Measurements from ENCODE around the gene OR56B1.

- TF ChIP-seq, protein P1, sequence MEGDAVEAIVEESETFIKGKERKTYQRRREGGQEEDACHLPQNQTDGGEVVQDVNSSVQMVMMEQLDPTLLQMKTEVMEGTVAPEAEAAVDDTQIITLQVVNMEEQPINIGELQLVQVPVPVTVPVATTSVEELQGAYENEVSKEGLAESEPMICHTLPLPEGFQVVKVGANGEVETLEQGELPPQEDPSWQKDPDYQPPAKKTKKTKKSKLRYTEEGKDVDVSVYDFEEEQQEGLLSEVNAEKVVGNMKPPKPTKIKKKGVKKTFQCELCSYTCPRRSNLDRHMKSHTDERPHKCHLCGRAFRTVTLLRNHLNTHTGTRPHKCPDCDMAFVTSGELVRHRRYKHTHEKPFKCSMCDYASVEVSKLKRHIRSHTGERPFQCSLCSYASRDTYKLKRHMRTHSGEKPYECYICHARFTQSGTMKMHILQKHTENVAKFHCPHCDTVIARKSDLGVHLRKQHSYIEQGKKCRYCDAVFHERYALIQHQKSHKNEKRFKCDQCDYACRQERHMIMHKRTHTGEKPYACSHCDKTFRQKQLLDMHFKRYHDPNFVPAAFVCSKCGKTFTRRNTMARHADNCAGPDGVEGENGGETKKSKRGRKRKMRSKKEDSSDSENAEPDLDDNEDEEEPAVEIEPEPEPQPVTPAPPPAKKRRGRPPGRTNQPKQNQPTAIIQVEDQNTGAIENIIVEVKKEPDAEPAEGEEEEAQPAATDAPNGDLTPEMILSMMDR (IDR thresholded peaks at IDR 0.05): no peak
- TF ChIP-seq POLR2A (IDR thresholded peaks at IDR 0.05): no peak
These were observed 30.8 kb downstream of the OR56B1 start for GRCh38 chr11:5767056-5767455.
